Stimulated activated CD4-positive, alpha-beta T cell treated with anti-CD3 and anti-CD28 coated beads, Interleukin-2, amount 100 ng/mL, for 48 hours (primary cell): Measurements from ENCODE around the gene PCDHA11.
A peak's percentile ranks its signal among the peaks of the same experiment; 100 is the strongest.
"Not testable (repeated sequence)": the region's sequence is repeated elsewhere in the genome, so short reads cannot be mapped to it uniquely, and the experiment has no call there.

Experiments used
- DNase-seq, 2 donors: peaks; one replicate each; pipeline ENCODE4 v3.0.0-alpha.2; 2020

PCDHA11 gene, protein sequence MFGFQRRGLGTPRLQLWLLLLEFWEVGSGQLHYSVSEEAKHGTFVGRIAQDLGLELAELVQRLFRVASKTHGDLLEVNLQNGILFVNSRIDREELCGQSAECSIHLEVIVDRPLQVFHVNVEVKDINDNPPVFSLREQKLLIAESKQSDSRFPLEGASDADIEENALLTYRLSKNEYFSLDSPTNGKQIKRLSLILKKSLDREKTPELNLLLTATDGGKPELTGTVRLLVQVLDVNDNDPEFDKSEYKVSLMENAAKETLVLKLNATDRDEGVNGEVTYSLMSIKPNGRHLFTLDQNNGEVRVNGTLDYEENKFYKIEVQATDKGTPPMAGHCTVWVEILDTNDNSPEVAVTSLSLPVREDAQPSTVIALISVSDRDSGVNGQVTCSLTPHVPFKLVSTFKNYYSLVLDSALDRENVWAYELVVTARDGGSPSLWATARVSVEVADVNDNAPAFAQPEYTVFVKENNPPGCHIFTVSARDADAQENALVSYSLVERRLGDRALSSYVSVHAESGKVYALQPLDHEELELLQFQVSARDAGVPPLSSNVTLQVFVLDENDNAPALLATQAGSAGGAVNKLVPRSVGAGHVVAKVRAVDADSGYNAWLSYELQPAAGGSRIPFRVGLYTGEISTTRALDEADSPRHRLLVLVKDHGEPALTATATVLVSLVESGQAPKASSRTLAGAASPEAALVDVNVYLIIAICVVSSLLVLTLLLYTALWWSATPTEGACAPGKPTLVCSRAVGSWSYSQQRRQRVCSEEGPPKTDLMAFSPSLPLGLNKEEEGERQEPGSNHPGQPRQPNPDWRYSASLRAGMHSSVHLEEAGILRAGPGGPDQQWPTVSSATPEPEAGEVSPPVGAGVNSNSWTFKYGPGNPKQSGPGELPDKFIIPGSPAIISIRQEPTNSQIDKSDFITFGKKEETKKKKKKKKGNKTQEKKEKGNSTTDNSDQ

DNA sequence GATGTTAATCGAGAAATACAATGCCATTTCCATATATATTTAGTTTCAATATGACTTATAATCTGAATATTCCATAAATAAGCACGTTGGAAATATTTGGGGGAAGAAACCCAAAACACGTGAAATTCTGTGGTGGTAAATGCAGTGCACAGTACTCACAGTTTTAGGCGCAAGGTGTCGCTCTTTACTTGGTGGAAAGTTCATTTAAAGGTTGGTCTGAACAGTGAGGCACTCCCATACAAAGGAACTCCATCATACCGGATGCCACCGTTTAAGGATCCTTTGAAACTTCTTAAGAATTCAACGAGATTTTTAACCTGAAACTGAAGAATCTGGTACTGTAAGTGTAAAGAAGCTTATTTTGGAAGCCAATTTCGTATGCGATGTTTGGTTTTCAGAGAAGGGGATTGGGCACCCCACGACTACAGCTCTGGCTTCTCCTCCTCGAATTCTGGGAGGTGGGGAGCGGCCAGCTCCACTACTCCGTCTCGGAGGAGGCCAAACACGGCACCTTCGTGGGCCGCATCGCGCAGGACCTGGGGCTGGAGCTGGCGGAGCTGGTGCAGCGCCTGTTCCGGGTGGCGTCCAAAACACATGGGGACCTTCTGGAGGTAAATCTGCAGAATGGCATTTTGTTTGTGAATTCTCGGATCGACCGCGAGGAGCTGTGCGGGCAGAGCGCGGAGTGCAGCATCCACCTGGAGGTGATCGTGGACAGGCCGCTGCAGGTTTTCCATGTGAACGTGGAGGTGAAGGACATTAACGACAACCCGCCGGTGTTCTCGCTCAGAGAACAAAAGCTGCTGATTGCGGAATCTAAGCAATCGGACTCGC is at the start of gene PCDHA11:
PCDHA11 (plus strand) TSS at position 237 of the 834 bp plus-strand sequence; CDS start at position 384, 147 bp downstream.
- DNase-seq, result no peak

DNA sequence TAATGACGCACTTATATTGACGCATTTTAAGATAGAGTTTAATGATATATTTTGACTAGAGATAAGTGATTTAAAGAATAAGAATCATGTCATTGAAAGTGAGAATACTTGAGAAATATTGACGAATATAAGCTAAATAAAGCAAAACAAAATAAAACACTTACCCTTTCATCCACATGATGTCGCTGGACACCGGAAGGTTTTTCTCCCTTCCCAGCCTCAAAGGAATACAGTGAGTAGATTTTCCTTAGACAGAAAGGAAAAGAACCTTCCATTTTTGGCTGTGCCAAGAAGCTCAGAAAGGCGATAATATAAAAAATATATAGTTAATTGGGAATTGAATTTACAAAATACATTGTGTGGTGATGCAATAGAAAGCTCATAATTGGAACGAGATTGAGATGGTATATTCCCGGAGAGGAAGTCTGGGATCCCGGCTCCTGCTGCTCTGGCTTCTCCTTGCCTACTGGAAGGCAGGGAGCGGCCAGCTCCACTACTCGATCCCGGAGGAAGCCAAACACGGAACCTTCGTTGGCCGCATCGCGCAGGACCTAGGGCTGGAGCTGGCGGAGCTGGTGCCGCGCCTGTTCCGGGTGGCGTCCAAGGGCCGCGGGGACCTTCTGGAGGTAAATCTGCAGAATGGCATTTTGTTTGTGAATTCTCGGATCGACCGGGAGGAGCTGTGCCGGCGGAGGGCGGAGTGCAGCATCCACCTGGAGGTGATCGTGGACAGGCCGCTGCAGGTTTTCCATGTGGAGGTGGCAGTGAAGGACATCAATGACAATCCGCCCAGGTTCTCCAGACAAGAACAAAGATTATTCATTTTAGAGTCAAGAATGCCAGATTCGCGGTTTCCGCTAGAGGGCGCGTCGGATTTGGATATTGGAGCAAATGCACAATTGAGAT is 47.1 kb upstream of the PCDHA11 start, which contains the start of gene PCDHA5:
PCDHA5 (plus strand) TSS at position 239 of the 906 bp plus-strand sequence.
- peak; percentile 28 to 32 for DNase-seq

DNA sequence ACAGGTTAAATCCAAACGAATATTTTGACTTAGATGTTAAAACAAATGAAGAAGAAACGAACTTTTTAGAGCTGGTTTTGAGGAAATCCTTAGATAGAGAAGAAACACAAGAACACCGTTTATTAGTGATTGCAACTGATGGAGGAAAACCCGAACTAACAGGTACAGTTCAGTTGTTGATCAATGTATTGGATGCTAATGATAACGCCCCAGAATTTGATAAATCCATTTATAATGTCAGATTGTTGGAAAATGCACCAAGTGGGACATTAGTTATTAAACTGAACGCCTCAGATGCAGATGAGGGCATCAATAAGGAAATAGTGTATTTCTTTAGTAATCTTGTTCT is 46.5 kb upstream of the PCDHA11 start:
- no peak for DNase-seq

DNA sequence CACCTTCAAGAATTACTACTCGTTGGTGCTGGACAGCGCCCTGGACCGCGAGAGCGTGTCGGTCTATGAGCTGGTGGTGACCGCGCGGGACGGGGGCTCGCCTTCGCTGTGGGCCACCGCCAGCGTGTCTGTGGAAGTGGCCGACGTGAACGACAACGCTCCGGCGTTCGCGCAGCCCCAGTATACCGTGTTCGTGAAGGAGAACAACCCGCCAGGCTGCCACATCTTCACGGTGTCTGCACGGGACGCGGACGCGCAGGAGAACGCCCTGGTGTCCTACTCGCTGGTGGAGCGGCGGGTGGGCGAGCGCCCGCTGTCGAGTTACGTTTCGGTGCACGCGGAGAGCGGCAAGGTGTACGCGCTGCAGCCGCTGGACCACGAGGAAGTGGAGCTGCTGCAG is 45.8 kb upstream of the PCDHA11 start:
- not testable (repeated sequence) for DNase-seq

DNA sequence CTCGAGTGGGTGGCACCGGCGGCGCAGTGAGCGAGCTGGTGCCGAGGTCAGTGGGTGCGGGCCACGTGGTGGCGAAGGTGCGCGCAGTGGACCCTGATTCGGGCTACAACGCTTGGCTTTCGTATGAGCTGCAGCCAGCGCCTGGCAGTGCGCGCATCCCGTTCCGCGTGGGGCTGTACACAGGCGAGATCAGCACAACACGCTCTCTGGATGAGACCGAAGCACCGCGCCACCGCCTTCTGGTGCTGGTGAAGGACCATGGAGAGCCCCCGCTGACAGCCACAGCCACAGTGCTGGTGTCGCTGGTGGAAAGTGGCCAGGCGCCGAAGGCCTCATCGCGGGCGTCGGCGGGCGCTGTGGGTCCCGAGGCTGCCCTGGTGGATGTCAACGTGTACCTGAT is 45.3 kb upstream of the PCDHA11 start:
- no peak for DNase-seq

DNA sequence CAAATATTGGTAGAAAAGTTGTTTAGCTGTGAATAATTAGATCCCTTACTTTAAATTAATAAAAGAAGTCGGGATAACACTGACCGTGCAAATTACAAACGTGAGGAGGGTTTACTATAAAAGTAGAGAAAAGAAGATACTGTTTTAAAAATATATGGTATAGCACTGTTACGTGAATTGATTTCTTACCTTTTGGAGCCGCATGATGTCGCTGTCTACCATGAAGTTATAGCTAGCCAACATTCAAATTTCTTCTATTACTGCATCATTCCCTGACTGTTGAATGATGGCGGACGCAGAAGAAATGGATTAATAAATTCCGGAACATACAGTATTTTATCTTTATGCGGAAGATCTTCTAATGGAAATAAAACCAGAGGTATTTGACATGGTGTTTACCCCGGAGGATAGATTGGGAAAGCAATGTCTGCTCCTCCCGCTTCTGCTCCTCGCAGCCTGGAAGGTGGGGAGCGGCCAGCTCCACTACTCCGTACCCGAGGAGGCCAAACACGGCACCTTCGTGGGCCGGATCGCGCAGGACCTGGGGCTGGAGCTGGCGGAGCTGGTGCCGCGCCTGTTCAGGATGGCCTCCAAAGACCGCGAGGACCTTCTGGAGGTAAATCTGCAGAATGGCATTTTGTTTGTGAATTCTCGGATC is 40.9 kb upstream of the PCDHA11 start, which contains the start of gene PCDHA6:
PCDHA6 (plus strand) TSS at position 257 of the 658 bp plus-strand sequence; CDS start at position 389, 132 bp downstream.
- no peak for DNase-seq

DNA sequence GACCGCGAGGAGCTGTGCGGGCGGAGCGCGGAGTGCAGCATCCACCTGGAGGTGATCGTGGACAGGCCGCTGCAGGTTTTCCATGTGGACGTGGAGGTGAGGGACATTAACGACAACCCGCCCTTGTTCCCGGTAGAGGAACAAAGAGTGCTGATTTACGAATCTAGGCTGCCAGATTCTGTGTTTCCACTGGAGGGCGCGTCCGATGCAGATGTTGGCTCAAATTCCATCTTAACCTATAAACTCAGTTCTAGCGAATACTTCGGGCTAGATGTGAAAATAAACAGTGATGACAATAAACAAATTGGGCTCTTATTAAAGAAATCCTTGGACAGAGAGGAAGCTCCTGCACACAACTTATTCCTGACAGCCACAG is 40.4 kb upstream of the PCDHA11 start:
- DNase-seq, result no peak

DNA sequence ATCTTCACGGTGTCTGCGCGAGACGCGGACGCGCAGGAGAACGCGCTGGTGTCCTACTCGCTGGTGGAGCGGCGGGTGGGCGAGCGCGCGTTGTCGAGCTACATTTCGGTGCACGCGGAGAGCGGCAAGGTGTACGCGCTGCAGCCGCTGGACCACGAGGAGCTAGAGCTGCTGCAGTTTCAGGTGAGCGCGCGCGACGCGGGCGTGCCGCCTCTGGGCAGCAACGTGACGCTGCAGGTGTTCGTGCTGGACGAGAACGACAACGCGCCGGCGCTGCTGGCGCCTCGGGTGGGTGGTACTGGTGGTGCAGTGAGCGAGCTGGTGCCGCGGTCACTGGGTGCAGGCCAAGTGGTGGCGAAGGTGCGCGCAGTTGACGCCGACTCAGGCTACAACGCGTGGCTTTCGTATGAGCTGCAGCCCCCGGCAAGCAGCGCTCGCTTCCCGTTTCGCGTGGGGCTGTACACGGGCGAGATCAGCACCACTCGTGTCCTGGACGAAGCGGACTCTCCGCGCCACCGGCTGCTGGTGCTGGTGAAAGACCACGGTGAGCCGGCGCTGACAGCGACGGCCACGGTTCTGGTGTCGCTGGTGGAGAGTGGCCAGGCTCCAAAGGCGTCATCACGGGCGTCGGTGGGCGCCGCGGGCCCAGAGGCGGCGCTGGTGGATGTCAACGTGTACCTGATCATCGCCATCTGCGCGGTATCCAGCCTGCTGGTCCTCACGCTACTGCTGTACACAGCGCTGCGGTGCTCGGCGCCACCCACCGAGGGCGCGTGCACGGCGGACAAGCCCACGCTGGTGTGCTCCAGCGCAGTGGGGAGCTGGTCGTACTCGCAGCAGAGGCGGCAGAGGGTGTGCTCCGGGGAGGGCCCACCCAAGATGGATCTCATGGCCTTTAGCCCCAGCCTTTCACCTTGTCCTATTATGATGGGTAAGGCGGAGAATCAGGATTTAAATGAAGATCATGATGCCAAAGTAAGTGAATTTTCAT is 39.0 kb upstream of the PCDHA11 start:
- not testable (repeated sequence) for DNase-seq

DNA sequence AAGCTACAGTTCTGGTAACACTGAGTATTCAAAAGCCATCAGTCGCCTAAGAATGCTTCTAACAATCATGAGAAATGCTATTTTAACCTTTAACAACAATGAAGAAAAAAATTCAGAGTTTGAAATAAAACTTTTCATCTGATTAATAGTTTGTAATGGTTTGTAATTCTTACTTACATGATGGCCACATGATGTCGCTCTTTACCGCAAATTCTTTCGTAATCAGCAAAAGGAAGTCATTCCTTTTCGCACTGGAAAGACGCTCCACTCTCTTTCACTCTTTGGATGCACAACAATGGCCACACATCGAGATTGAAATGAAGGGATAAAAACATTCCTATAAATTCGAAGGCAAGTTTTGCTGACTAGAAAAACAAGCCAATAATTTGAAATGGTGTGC is 34.8 kb upstream of the PCDHA11 start, which contains the start of gene PCDHA7:
PCDHA7 (plus strand) TSS at position 277 of the 400 bp plus-strand sequence; CDS start at position 392, 115 bp downstream.
- no peak for DNase-seq

DNA sequence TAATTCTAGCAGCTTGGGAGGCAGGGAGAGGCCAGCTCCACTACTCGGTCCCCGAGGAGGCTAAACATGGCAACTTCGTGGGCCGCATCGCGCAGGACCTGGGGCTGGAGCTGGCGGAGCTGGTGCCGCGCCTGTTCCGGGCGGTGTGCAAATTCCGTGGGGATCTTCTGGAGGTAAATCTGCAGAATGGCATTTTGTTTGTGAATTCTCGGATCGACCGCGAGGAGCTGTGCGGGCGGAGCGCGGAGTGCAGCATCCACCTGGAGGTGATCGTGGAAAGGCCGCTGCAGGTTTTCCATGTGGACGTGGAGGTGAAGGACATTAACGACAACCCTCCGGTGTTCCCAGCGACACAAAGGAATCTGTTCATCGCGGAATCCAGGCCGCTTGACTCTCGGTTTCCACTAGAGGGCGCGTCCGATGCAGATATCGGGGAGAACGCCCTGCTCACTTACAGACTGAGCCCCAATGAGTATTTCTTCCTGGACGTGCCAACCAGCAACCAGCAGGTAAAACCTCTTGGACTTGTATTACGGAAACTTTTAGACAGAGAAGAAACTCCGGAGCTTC is 34.2 kb upstream of the PCDHA11 start:
- DNase-seq, result not testable (repeated sequence)

DNA sequence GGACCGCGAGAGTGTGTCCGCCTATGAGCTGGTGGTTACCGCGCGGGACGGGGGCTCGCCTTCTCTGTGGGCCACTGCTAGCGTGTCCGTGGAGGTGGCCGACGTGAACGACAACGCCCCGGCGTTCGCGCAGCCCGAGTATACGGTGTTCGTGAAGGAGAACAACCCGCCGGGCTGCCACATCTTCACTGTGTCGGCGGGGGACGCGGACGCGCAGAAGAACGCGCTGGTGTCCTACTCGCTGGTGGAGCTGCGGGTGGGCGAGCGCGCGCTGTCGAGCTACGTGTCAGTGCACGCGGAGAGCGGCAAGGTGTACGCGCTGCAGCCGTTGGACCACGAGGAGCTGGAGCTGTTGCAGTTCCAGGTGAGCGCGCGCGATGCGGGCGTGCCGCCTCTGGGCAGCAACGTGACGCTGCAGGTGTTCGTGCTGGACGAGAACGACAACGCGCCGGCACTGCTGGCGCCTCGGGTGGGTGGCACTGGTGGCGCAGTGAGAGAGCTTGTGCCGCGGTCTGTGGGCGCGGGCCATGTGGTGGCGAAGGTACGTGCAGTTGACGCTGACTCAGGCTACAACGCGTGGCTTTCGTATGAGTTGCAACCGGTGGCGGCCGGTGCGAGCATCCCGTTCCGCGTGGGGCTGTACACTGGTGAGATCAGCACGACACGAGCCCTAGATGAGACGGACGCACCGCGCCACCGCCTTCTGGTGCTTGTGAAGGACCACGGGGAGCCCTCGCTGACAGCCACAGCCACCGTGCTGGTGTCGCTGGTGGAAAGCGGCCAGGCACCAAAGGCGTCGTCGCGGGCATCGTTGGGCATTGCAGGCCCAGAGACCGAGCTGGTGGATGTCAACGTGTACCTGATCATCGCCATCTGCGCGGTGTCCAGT is 32.9 kb upstream of the PCDHA11 start:
- no peak for DNase-seq

DNA sequence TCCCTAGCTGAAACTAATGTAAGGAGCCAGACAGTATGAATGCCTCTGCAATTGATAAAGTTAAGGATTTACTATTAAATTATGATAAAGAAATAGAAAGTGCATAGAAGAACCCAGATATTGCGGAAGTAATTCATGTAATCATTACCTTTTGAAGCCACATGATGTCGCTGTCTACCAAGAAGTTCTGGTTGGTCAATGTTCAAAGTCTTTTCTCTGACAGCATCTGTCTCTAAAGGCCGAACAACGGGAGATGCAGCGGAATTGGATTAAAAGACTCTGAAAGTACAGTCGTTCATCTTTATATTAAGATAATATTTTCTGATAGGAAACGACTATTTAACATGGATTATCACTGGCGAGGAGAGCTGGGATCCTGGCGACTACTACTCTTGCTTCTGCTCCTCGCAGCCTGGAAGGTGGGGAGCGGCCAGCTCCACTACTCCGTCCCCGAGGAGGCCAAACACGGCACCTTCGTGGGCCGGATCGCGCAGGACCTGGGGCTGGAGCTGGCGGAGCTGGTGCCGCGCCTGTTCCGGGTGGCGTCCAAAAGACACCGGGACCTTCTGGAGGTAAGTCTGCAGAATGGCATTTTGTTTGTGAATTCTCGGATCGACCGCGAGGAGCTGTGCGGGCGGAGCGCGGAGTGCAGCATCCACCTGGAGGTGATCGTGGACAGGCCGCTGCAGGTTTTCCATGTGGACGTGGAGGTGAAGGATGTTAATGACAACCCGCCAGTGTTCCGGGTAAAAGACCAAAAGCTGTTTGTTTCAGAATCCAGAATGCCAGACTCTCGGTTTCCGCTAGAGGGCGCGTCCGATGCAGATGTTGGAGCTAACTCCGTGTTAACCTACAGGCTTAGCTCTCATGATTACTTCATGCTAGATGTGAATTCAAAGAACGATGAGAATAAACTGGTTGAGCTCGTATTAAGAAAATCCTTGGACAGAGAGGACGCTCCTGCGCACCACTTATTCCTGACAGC is 27.5 kb upstream of the PCDHA11 start, which contains the start of gene PCDHA8:
PCDHA8 (plus strand) TSS at position 210 of the 985 bp plus-strand sequence; CDS start at position 345, 135 bp downstream.
- DNase-seq, result peak in 1 of 2 donors; percentile 24

DNA sequence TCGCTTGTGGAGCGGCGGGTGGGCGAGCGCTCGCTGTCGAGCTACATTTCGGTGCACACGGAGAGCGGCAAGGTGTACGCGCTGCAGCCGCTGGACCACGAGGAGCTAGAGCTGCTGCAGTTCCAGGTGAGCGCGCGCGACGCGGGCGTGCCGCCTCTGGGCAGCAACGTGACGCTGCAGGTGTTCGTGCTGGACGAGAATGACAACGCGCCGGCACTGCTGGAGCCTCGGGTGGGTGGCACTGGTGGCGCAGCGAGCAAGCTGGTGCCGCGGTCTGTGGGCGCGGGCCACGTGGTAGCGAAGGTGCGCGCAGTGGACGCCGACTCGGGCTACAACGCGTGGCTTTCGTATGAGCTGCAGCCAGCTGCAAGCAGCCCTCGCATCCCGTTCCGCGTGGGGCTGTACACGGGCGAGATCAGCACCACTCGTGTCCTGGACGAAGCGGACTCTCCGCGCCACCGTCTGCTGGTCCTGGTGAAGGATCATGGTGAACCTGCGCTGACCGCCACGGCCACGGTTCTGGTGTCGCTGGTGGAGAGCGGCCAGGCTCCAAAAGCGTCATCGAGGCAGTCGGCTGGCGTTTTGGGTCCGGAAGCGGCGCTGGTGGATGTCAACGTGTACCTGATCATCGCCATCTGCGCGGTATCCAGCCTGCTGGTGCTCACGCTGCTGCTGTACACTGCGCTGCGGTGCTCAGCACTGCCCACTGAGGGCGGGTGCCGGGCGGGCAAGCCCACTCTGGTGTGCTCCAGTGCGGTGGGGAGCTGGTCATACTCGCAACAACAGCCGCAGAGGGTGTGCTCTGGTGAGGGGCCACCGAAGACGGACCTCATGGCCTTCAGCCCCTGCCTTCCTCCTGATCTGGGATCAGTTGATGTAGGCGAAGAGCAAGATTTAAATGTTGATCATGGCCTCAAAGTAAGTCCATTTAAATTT is 25.7 kb upstream of the PCDHA11 start:
- DNase-seq, result no peak

DNA sequence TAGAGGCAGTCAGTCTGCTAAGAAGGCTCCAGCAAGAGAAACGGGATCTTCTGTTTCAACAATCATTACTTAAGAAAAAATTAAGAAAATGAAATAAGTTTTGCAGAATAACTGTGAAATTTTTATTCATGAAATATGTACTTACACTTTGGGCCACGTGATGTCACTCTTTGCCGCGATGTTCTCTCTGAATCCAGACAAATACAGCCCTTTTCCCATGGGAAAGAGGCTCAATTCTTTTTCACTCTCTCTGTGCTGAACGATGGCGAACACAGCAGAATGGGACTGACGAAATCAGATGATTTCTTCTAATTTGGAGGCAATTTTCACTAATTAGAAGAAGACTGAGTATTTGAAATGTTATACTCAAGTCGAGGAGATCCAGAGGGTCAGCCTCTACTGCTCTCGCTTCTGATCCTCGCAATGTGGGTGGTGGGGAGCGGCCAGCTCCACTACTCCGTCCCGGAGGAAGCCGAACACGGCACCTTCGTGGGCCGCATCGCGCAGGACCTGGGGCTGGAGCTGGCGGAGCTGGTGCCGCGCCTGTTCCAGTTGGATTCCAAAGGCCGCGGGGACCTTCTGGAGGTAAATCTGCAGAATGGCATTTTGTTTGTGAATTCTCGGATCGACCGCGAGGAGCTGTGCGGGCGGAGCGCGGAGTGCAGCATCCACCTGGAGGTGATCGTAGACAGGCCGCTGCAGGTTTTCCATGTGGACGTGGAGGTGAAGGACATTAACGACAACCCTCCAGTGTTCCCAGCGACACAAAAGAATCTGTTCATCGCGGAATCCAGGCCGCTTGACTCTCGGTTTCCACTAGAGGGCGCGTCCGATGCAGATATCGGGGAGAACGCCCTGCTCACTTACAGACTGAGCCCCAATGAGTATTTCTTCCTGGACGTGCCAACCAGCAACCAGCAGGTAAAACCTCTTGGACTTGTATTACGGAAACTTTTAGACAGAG is 20.3 kb upstream of the PCDHA11 start, which contains the start of gene PCDHA9:
PCDHA9 (plus strand) TSS at position 244 of the 964 bp plus-strand sequence; CDS start at position 358, 114 bp downstream.
- DNase-seq, result not testable (repeated sequence)
